CD4-positive, alpha-beta T cell treated with Interleukin-17A for 4 hours (primary cell): ENCODE measurements around the gene B9D1.

Experiments
- DNase-seq: peaks from one replicate; pipeline ENCODE4 v3.0.0-alpha.2; 2020; ENCODE audit warnings: mixed read lengths

B9D1 gene

DNA sequence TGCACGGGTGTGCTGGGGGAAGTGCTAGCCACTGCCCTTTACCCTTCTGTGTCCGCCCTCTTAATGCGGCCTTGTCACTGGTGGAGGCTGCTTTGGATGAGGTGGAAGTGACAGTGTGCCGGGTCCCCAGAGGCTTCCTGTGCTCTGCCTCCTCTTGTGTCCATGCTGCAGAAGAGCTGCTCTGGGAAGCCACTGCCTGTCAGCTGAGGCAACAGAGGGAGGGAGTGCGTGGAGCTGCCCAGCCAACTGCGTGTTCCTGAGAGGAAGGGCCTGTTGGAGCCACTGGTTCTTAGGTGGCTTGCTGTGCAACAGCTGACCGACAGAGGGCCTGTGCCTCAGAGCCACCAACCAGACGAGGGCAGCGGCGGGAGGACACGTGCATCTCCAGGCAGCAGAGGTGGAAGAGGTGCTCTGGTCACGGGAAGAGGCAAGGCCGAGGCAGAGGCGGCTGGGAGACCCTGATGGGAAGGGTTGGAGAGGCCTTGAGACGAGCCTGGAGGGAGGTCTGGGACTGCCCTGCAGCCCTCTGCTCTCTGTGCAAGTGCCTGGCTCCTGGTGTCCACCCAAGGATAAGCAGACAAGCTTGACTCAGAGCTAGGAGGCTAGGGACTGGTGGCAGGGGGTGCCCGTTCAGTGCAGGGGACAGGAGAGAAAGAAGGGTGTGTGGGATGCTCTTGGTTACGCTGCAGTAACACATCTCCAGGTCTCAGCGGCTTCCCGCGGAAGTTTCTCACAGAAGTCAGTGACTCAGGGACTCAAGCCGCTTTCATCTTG lies 25.4 kb downstream of the B9D1 start:
- no peak for DNase-seq

DNA sequence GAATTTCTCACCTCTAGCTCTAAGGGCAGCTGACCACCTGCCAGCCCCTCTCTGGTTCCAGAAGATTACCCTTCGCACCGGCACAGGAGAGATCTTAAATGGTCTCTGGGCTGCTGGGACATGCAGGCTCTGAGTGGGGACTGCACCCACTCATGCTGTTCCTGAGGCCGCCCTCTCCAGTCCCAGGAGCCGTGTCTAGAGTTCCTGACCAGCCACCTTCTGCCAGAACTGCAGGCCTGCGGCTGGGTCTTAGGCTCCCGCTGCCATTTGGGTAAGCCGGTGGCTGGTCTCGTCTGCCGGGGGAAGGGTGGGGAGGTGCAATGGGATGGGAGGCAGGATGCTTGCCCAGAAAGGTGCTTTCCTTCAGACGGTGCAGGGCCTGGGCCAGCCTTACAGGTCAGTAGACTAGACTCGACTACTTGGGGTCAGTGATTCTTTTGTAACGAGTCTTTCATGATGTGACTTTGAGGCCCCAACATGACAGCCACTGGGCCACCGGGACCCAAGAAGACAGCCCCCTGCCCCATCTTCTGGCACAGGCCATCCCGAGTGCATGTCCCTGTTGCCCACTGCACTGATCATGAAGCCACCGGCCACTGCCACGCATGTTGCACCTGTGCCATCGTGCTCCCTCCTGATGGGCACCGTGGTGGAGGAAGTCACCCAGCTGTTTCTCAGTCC lies 26.4 kb downstream of the B9D1 start:
- no peak for DNase-seq

DNA sequence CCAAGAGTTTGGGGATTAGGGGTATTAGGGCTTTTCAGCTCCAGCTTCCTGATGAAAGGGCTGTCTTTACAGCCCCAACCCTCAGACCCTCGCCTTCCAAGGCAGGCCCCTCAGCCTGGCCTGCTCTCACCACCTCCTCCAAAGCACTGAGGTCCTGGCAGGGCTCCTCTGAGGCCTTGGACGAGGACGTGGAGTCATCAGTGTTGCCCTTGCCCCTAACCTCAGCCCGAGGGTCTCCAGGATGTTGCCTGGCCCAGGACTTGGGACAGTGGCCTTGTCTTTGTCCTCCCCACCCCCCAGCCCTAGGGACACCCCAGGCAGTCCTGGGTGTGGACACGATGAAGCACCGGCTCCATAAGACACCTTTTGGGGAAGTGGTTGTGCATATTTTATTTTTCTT lies 28.2 kb downstream of the B9D1 start:
- DNase-seq = no peak

DNA sequence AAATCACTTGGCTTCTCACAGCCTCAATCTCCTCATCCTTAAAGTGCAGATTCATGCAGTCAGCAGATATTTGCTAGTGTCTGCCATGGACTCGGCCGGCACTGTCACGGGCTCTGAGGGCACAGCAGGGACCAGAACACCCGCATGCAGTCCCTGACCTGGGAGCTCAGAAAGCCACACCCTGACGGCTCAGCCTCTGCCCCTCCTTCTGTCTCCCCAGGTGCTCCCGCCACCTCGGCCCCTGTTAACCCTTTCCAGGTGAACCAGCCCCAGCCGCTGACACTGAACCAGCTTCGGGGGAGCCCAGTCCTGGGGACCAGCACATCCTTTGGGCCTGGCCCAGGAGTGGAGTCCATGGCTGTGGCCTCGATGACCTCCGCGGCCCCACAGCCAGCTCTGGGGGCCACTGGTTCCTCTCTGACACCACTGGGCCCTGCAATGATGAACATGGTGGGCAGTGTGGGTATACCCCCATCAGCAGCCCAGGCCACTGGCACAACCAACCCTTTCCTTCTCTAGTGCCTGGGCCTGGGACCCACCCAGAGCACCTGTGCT lies 28.7 kb downstream of the B9D1 start:
- DNase-seq = no peak

- no peak for DNase-seq
These were observed 29.4 kb downstream of the B9D1 start for GRCh38 chr17:19333132-19333440.

DNA sequence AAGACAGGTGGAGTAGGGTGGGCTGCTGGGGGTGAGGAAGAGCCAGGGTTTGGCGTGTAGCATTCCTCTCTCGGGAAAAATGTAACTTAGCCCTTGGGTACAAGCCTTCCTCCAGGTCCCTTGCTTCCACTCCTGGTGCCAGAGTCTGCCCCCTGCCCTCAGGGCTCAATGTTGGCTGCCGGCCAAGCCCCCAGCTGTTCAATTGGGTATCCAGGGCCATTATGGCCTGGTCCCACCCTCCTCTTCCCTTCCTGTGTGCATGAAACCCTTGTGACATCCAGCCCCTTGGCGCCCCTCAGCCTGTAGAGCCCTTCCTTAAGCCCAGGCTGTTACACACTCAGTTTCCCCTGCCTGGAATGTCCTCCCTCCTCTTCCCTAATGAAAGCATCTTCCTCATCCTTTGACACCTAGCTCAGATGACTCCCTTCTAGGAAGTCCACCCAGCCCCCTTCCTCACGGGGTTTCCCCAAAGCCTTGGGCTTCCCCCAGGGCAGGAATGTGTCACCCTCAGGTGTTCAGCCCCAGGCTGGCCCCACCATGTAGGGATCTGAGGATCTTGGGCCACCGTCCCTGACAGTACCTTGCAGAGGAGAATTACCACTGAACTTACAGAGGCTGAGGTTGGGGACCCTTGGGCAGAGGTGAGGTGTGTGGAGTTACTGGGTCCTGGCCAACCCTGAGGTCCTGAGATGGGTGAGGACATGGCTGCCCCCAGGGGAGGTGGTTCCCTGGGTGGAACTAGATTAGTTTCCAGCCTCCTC lies 30.0 kb downstream of the B9D1 start:
- DNase-seq = no peak

- no peak for DNase-seq
These were observed 30.8 kb downstream of the B9D1 start for GRCh38 chr17:19331543-19332245.

GRCh38 chr17:19331134-19331533 lies 31.4 kb downstream of the B9D1 start:
- DNase-seq = no peak

DNA sequence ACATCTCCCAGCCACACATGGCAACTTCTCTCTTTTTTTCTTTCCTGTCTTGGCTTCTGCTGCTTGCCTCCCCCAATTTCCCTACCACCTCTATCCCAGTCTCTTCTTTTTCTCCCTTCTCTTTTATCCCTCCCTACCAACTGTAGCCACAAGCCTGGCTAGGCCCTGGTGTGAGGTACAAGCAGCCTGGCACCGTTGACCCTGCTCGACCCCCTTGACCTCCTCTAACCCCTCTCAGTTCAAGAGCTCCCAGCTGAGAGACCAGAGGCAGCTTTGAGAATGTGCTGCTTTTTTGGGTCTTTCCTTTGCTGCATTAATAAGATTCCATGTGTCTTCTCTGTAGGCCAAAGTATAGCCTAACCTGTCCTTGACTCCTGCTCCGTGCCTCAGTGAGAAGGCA lies 32.3 kb downstream of the B9D1 start:
- no peak for DNase-seq

- DNase-seq = no peak
These were observed 32.7 kb downstream of the B9D1 start for GRCh38 chr17:19329839-19330238.

DNA sequence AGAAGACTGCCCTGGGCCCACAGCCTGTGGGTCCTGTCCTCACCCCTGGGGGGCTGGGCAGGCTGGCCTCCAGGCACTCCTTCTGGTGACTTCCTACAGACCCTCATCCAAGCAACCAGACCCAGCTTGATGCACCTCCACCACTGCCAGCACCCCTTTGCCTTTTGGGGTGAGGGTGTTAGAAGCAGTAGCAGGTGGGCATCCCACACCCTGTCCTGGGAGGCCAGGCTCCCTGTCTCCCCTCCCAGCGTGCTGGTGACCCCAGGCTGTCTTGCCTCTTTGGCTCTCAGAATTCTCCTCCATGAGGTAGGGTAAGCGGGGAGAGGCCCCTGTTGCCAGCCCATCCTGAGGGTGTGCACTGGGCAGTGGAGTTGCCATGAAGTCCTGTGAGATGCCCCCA lies 33.4 kb downstream of the B9D1 start:
- no peak for DNase-seq

- no peak for DNase-seq
These were observed 34.0 kb downstream of the B9D1 start for GRCh38 chr17:19328441-19329061.

DNA sequence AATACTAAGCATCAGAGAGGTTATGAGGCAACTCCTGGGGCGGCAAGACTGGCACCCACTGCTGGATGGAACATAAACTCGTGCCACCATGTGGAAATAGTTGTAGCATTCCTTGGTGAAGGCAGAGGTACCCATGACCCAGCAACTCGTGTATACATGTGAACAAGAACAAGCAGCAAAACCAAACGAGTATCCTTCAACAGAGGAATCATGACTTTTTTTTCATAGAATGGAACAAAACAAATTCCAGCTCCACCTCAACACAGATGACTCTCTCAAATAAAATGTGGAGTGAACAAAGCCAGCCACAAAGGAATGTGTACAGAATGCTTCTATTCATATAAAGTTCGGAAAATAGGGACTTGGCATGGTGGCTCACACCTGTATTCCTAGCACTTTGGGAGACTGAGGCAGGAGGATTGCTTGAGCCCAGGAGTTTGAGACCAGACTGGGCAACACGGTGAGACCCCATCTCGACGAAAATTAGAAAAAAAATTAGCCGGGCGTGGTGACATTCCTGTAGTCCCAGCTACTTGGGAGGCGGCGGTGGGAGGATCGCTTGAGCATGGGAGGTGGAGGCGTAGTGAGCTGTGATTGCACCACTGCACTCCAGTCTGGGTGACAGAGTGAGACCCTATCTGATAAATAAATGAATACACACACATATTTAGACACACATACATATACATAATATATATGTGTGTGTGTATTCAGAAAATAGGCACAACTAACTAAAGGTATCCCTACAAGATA lies 35.3 kb downstream of the B9D1 start:
- no peak for DNase-seq

DNA sequence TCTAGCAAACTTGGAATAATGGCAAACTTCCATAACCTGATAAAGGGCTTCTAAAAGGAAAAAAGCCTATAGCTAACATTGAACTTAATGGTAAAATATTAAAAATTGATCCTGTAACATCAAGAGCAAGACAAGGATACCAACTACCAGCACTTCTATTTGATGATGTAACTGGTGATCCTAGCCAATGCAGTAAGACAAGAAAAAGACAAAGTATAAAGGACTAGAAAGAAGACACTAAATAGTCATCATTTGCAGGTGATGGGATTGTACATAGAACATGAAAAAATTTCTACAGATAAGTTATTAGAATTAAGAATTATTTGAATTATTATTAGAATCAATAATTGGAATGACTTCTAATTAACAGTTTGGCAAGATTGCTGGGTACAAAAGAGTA lies 37.0 kb downstream of the B9D1 start:
- no peak for DNase-seq

- no peak for DNase-seq
These were observed 39.7 kb downstream of the B9D1 start for GRCh38 chr17:19322861-19323260.

GRCh38 chr17:19322129-19322505 lies 40.4 kb downstream of the B9D1 start:
- no peak for DNase-seq

DNA sequence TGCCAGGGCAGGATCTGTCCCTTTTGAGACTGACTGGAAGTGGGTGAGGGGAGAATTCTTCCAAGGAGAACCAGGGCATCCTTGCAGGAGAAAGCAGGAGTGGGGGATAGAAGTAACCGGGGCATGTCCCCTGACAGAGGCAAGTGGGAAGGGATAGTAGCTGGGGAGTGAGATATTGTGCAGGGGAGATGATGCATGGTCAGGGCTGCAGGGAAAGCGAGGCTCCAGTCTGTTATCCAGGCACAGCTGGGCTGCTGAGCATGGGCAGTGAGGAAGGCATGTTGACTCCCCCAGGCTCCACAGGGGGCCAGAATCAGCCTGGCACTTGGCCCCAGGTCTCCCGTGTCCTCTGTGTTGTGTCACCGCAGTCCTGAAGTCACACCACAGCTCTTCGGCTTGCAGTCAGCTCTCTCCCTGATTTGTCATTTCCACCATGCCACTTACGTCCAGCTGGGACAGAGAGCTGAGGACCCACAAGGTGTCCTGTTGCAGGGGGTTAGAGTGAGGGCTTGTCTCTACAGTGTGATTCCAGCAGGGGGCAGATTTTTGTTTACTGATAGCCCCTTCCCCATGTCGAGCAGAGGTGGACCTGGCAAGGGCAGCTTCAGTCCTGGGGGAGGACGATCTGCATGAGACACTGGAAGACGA lies 40.9 kb downstream of the B9D1 start:
- DNase-seq = no peak

DNA sequence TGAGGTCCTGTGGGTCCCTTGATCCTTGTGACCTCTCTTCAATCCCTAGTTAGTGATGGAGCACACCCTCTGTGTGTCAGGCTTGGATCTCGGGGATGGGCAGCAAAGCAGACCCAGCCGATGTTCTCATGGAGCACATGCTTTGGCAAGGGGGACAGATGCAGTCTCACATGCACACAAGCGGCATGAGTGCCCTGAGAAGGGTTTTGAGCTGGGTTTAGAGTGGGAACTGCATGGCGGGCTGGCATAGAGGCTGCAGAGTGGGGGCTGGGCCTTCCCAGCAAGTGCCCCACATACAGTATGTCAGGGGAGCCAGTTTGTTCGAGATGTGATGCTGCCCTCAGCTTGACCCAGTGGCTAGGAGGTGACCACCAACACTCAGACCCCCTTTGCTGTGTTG lies 41.6 kb downstream of the B9D1 start:
- no peak for DNase-seq

- no peak for DNase-seq
These were observed 42.6 kb downstream of the B9D1 start for GRCh38 chr17:19319771-19320505.

GRCh38 chr17:19318611-19319010 lies 43.9 kb downstream of the B9D1 start:
- DNase-seq = no peak
